GM12874 (cell line): ENCODE data around the gene TSPAN14.

Experiments
- CTCF ChIP-seq: IDR thresholded peaks from 2 replicates; pipeline ENCODE4 v1.5.1; 2011; ENCODE audit warnings: low read depth, mild to moderate bottlenecking, control low read depth, low read length, moderate library complexity; ENCODE audit not compliant: insufficient read depth

Gene TSPAN14

GRCh38 chr10:80453056-80453841, 861 bp upstream of the TSPAN14 start:
- no peak for TF ChIP-seq CTCF

GRCh38 chr10:80454513-80455460, 677 bp downstream of the TSPAN14 start:
- no peak for TF ChIP-seq CTCF

GRCh38 chr10:80455461-80456349, 1.6 kb downstream of the TSPAN14 start:
- no peak for TF ChIP-seq CTCF

GRCh38 chr10:80457554-80458262, 3.6 kb downstream of the TSPAN14 start:
- no peak for TF ChIP-seq CTCF

- no peak for TF ChIP-seq CTCF
These were observed 4.1 kb downstream of the TSPAN14 start for GRCh38 chr10:80458263-80458625.

- no peak for TF ChIP-seq CTCF
These were observed 4.5 kb downstream of the TSPAN14 start for GRCh38 chr10:80458638-80459037.
